Pancreas (tissue), 10 donors: Measurements from ENCODE around the gene MICAL3. TPM values are rescaled to one million over a fixed set of nuclear protein-coding genes. Genes with fewer than 3 reads are reported as not detected.

Source experiments
- ATAC-seq, 4 donors: fragments of 200-7000 bp; cut with Tn5 transposase; one replicate each; pipeline versions ENCODE4 v1.8.0 to v1.9.1; 2020; ENCODE audit warnings: mild to moderate bottlenecking in 4 of 4, moderate library complexity in 4 of 4
- DNase-seq, 6 donors: peaks; one replicate each; pipeline ENCODE4 v3.0.0-alpha.2; 2020
- FAIRE-seq: peaks from 2 replicates; lab custom pipeline; 2012; peaks lifted over from hg19 to GRCh38; lab: Jason Lieb, UNC
- H3K27ac ChIP-seq, 4 donors: fragments of 200-600 bp; sonication (generic); 1 replicate in 3 of 4; 2 replicates in 1 of 4; pipeline versions ENCODE4 v1.5.0 to v1.8.0; 2020
- H3K27me3 ChIP-seq, 4 donors: fragments of 200-600 bp; one replicate each; pipeline ENCODE4 v1.8.0; 2021
- H3K36me3 ChIP-seq, 3 donors: fragments of 200-600 bp; sonication (generic) in 1 of 3; one replicate each; pipeline versions ENCODE4 v1.5.0 to v1.8.0; 2020 to 2021
- H3K4me1 ChIP-seq, 3 donors: fragments of 200-600 bp; one replicate each; pipeline ENCODE4 v1.8.0; 2021
- H3K4me3 ChIP-seq, 4 donors: fragments of 200-600 bp; sonication (generic) in 2 of 4; one replicate each; pipeline versions ENCODE4 v1.5.0 to v1.8.0; 2020 to 2021
- H3K9me3 ChIP-seq, 4 donors: fragments of 200-600 bp; one replicate each; pipeline ENCODE4 v1.8.0; 2021
- CTCF ChIP-seq, 4 donors: fragments of 200-600 bp; sonication (generic) in 3 of 4; IDR thresholded peaks; one replicate each; pipeline versions ENCODE4 v1.5.0 to v1.8.0; 2021; ENCODE audit warnings: antibody characterized with exemption in 4 of 4
- WGBS, 2 donors: extraction: QIAGEN DNeasy Blood & Tissue Kit; methylation state at CpG; one replicate each; pipeline ENCODE4 v1.1.7; 2013; 5-methylcytosine and 5-hydroxymethylcytosine counted together
- intact Hi-C, 3 donors: fragments of 100-400 bp; cut with DNase I; formaldehyde crosslinking; loops; one replicate each; pipeline versions ENCODE4 v1.11.1 to v1.14.2; 2022
- polyA plus RNA-seq, 2 donors: library from polyadenylated mRNA; stranded (reverse); fragments of 200-250 nt; gene quantifications; one replicate each; pipeline ENCODE4 v1.2.3, GENCODE V29; 2013
- total RNA-seq, 6 donors: library from RNA; stranded (reverse); fragmentation: NEBNext Ultra II Directional in 4 of 6; extraction: Animal tissue kit (Norgen Biotek cat#: 25700) in 4 of 6; gene quantifications; one replicate each; pipeline versions ENCODE4 v1.2.1 to v1.2.4, GENCODE V29; 2021 to 2023
- donor health status: healthy with polysubstance abuse.
- donor health status: DM: no; HTN: no; CAD: no; lungs with moderate emphysema.
- donor health status: DM: no; HTN: no; CAD: no.
- donor health status: control.
- donor health status: control.
- donor health status: Bipolar disorder and iron deficiency.
- donor health status: DM: yes; HTN: yes; CAD: no.
- donor health status: DM: no; HTN: no; CAD: no.
- donor health status: DM: no; HTN: no; CAD: no.
- donor health status: DM: yes; HTN: yes; CAD: no.

MICAL3 gene
- total and polyA plus RNA-seq, 8 donors = 5.9 to 56.8 (median 25.5) TPM

- 80 to 88% methylated on average over 5 of the region's 5 CpGs for WGBS, 2 donors
- Histone ChIP-seq H3K4me1 (peaks cover 13 to 40% (median 20%) of the 10 kb centered on the region in 3 donors), H3K4me3 (no peak overlapping the region), H3K27ac (peak overlapping the region in 1 of 4 donors; percentile 82), H3K36me3 (no peaks in the 10 kb centered on the region), H3K9me3 (no peaks in the 10 kb centered on the region), H3K27me3 (no peaks in the 10 kb centered on the region)
- ATAC-seq = no peak
- DNase-seq = no peak
- no peak for FAIRE-seq
- intact Hi-C loops = no loop called here
- TF ChIP-seq CTCF (IDR thresholded peaks at IDR 0.05) = no peak
Measured at GRCh38 chr22:18059991-18060390, 35.6 kb upstream of the MICAL3 start.

- FAIRE-seq = no peak
- WGBS, 2 donors = 99% methylated on average over 3 of the region's 3 CpGs
Measured at GRCh38 chr22:18059473-18059872, 35.1 kb upstream of the MICAL3 start.

GRCh38 chr22:18059094-18059417 is 34.7 kb upstream of the MICAL3 start:
- no peak for FAIRE-seq
- peak in 1 of 6 donors; percentile 35 for DNase-seq
- Histone ChIP-seq H3K27ac (peak overlapping the region in 2 of 4 donors; percentile 80 to 87), H3K27me3 (no peaks in the 10 kb centered on the region), H3K4me3 (no peak overlapping the region), H3K4me1 (peaks cover 13 to 40% (median 20%) of the 10 kb centered on the region in 3 donors), H3K9me3 (no peaks in the 10 kb centered on the region), H3K36me3 (no peaks in the 10 kb centered on the region)
- 69 to 86% methylated on average over 5 of the region's 5 CpGs for WGBS, 2 donors
- intact Hi-C loops = no loop called here
- no peak for TF ChIP-seq CTCF (IDR thresholded peaks at IDR 0.05)
- no peak for ATAC-seq

More at GRCh38 chr22:18059473-18059872, 35.1 kb upstream of the MICAL3 start:
- H3K36me3 ChIP-seq = no peaks in the 10 kb centered on the region
- peaks cover 13 to 40% (median 20%) of the 10 kb centered on the region in 3 donors for H3K4me1 ChIP-seq
- ATAC-seq = no peak
- H3K9me3 ChIP-seq = no peaks in the 10 kb centered on the region
- no peak overlapping the region for H3K4me3 ChIP-seq
- no peak for TF ChIP-seq CTCF (IDR thresholded peaks at IDR 0.05)
- intact Hi-C loops = no loop called here
- no peaks in the 10 kb centered on the region for H3K27me3 ChIP-seq
- peak overlapping the region in 2 of 4 donors; percentile 80 to 87 for H3K27ac ChIP-seq
- no peak for DNase-seq

GRCh38 chr22:18058371-18059093 is 34.2 kb upstream of the MICAL3 start:
- no peak for ATAC-seq
- 91 to 96% methylated on average over 7 of the region's 7 CpGs for WGBS, 2 donors
- Histone ChIP-seq H3K4me1 (peaks cover 13 to 40% (median 20%) of the 10 kb centered on the region in 3 donors), H3K9me3 (no peaks in the 10 kb centered on the region), H3K27ac (peak overlapping the region in 2 of 4 donors; percentile 80 to 87), H3K27me3 (no peaks in the 10 kb centered on the region), H3K4me3 (no peak overlapping the region), H3K36me3 (no peaks in the 10 kb centered on the region)
- DNase-seq = peak in 1 of 6 donors; percentile 44
- intact Hi-C loops = no loop called here
- TF ChIP-seq CTCF (IDR thresholded peaks at IDR 0.05) = no peak
- no peak for FAIRE-seq
